Sigmoid colon (tissue), 7 donors: ENCODE results near the gene FIBCD1. TPM values are rescaled to one million over a fixed set of nuclear protein-coding genes. Genes with fewer than 3 reads are reported as not detected.
"Not testable (repeated sequence)": the region's sequence is repeated elsewhere in the genome, so short reads cannot be mapped to it uniquely, and the experiment has no call there.

Source experiments
- DNase-seq: peaks from one replicate; pipeline ENCODE4 v3.0.0-alpha.2; 2019
- H3K27ac ChIP-seq, 4 donors: fragments of 200-600 bp; sonication (generic); one replicate each; pipeline ENCODE4 v1.5.1; 2016 to 2019; ENCODE audit warnings: mild to moderate bottlenecking in 1 of 4
- H3K27me3 ChIP-seq, 3 donors: fragments of 200-600 bp; sonication (generic); one replicate each; pipeline ENCODE4 v1.5.1; 2019; ENCODE audit warnings: mild to moderate bottlenecking in 1 of 3
- H3K36me3 ChIP-seq, 4 donors: fragments of 200-600 bp; sonication (generic); one replicate each; pipeline ENCODE4 v1.5.1; 2016 to 2019
- H3K4me1 ChIP-seq, 4 donors: fragments of 200-600 bp; sonication (generic); one replicate each; pipeline ENCODE4 v1.5.1; 2017 to 2019
- H3K4me3 ChIP-seq, 4 donors: fragments of 200-600 bp; sonication (generic); one replicate each; pipeline ENCODE4 v1.5.1; 2017 to 2019; ENCODE audit warnings: mild to moderate bottlenecking in 2 of 4, moderate library complexity in 1 of 4
- H3K9me3 ChIP-seq, 4 donors: fragments of 200-600 bp in 3 of 4; sonication (generic) in 3 of 4; one replicate each; pipeline versions ENCODE4 v1.5.1 to v1.6.1; 2013 to 2019
- CTCF ChIP-seq, 4 experiments: fragments of 450-650 bp in 3 of 4; fragments of 200-600 bp in 1 of 4; IDR thresholded peaks; one replicate each; pipeline ENCODE4 v1.5.1; 2016 to 2019; ENCODE audit warnings: antibody characterized with exemption in 4 of 4, mild to moderate bottlenecking in 3 of 4, moderate library complexity in 2 of 4
- EP300 ChIP-seq, 4 donors: sonication (generic); formaldehyde crosslinking; IDR thresholded peaks; one replicate each; pipeline ENCODE4 v1.6.1; 2017; ENCODE audit warnings: antibody characterized with exemption in 4 of 4
- POLR2A ChIP-seq, 2 donors: fragments of 450-650 bp; IDR thresholded peaks; one replicate each; pipeline ENCODE4 v1.6.1; 2016; ENCODE audit warnings: antibody characterized with exemption in 2 of 2, mild to moderate bottlenecking in 2 of 2, moderate library complexity in 2 of 2
- POLR2AphosphoS5 ChIP-seq, 4 donors: sonication (generic); formaldehyde crosslinking; IDR thresholded peaks; one replicate each; pipeline ENCODE4 v1.6.1; 2017; ENCODE audit warnings: antibody characterized with exemption in 4 of 4
- WGBS, 2 donors: extraction: QIAGEN DNeasy Blood & Tissue Kit; methylation state at CpG; one replicate each; pipeline ENCODE4 v1.1.7; 2013; 5-methylcytosine and 5-hydroxymethylcytosine counted together
- intact Hi-C: fragments of 100-400 bp; cut with DNase I; formaldehyde crosslinking; loops from one replicate; pipeline ENCODE4 v1.15.1; 2023
- polyA plus RNA-seq, 3 donors: library from polyadenylated mRNA; stranded (reverse); fragments of 200-250 nt; gene quantifications; one replicate each; pipeline ENCODE4 v1.2.3, GENCODE V29; 2013
- total RNA-seq, 4 donors: library from RNA; depleted of rRNA; stranded (reverse); fragments of >200 nt; gene quantifications; one replicate each; pipeline ENCODE4 v1.1.0, GENCODE V29; 2016
- donor health status: healthy with polysubstance abuse.
- donor health status: Bipolar disorder and iron deficiency.
- donor health status: healthy.

FIBCD1 gene
- total and polyA plus RNA-seq, 7 donors: 0.36 to 11.9 (median 10.6) TPM; not detected in 3

DNA sequence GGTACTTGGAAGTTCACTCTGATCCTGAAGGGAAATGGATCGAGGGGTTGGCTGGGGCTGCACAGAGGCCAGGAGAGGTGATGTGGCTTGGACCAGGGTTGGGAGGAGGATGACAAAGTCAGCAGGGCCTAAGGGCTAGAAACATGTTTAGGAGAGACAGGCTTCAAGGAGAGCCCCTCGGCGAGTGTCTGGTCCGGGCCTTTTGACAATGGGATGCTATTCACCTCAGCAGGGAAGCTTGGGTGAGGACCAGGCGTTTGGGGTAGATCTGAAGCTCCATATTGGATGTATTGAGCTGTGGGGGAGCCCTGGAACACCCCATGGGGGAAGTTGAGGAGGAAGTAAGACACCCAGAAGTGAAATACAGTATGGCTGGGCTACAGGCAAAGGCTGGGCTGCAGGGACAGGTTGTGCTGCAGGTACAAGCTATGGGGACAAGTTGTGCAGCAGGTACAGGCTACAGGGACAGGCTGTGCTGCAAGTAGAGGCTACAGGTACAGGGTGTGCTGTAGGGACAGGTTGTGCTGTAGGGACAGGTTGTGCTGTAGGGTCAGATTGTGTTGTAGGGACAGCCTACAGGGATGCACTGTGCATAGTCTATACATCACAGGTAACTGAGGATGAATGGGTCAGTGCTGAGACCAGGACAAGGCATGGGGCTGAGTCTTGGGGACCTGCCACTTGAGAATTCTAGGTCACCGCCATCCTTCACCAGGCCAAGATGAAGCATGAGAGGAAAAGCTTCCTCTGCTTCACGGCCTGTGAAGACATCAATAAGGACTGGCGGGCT, 22.7 kb upstream of the FIBCD1 start:
- no peak overlapping the region for H3K4me3 ChIP-seq
- no peaks in the 10 kb centered on the region for H3K36me3 ChIP-seq
- H3K27me3 ChIP-seq: peaks cover 0 to 5% (median 0%) of the 10 kb centered on the region in 3 donors
- WGBS, 2 donors: 89 to 90% methylated on average over 8 of the region's 8 CpGs
- peaks cover 0 to 14% (median 11%) of the 10 kb centered on the region in 4 donors for H3K4me1 ChIP-seq
- TF ChIP-seq CTCF (IDR thresholded peaks at IDR 0.05) (no peak), EP300 (IDR thresholded peaks at IDR 0.05) (no peak), POLR2A (IDR thresholded peaks at IDR 0.05) (no peak), POLR2AphosphoS5 (IDR thresholded peaks at IDR 0.05) (no peak)
- intact Hi-C loops: no loop called here
- no peak overlapping the region for H3K27ac ChIP-seq
- DNase-seq: no peak
- peaks cover 0 to 4% (median 0%) of the 10 kb centered on the region in 4 donors for H3K9me3 ChIP-seq

GRCh38 chr9:130960522-130961378, 21.7 kb upstream of the FIBCD1 start:
- 88% methylated on average over 14 of the region's 14 CpGs for WGBS, 2 donors
- Histone ChIP-seq H3K9me3 (peaks cover 0 to 4% (median 0%) of the 10 kb centered on the region in 4 donors), H3K27me3 (peaks cover 0 to 14% (median 5%) of the 10 kb centered on the region in 3 donors), H3K4me1 (peaks cover 0 to 14% (median 11%) of the 10 kb centered on the region in 4 donors), H3K36me3 (no peaks in the 10 kb centered on the region), H3K27ac (no peak overlapping the region), H3K4me3 (no peak overlapping the region)
- TF ChIP-seq POLR2A (IDR thresholded peaks at IDR 0.05) (no peak), CTCF (IDR thresholded peaks at IDR 0.05) (no peak), EP300 (IDR thresholded peaks at IDR 0.05) (no peak), POLR2AphosphoS5 (IDR thresholded peaks at IDR 0.05) (no peak)
- DNase-seq: no peak
- intact Hi-C loops: no loop called here

DNA sequence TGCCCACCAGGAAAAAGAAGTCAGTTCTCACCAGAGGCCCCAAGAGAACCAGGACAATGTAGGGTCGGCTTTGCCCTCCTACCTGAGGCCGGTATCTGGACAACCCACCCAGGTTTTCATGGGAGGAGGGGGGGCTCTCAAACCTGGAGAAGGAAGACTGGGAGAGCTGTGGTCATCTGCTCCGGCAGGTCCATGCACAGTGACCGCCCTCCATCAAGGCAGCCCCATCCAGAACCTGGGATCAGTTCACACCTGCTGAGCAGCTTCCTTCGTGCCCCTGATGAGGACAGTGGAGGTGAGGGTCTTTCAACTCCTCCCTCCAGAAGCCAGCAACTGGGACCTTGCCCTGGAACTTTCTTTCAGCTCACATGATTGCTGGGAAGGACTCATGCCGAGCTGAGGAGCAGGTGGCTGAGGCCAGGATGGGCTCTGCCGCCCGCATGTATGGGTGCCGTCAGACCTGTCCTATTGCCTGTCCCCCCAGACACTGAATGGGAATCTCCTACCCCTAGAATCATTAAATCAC, 20.8 kb upstream of the FIBCD1 start:
- Histone ChIP-seq H3K9me3 (peaks cover 0 to 4% (median 0%) of the 10 kb centered on the region in 4 donors), H3K4me3 (no peak overlapping the region), H3K27me3 (peaks cover 0 to 14% (median 5%) of the 10 kb centered on the region in 3 donors), H3K27ac (no peak overlapping the region), H3K36me3 (no peaks in the 10 kb centered on the region), H3K4me1 (peaks cover 0 to 14% (median 11%) of the 10 kb centered on the region in 4 donors)
- intact Hi-C loops: no loop called here
- DNase-seq: no peak
- WGBS, 2 donors: 90 to 91% methylated on average over 9 of the region's 9 CpGs
- TF ChIP-seq CTCF (IDR thresholded peaks at IDR 0.05) (no peak), EP300 (IDR thresholded peaks at IDR 0.05) (no peak), POLR2A (IDR thresholded peaks at IDR 0.05) (no peak), POLR2AphosphoS5 (IDR thresholded peaks at IDR 0.05) (no peak)

DNA sequence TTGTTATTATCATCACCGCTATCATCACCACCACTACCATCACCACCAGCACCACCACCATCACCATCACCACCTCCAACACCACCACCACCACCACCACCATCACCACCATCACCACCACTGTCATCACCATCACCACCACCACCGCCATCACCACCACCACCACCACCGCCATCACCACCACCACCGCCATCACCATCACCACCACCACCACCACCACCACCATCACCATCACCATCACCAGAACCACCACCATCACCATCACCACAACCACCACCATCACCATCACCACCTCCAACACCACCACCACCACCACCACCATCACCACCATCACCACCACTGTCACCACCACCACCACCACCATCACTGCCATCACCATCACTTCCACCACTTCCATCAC, 19.5 kb upstream of the FIBCD1 start:
- H3K9me3 ChIP-seq, H3K4me3 ChIP-seq, intact Hi-C loops, H3K36me3 ChIP-seq, H3K27ac ChIP-seq, DNase-seq: not testable (repeated sequence)
- whole genome bisulfite sequencing, 2 donors: 86 to 87% methylated on average over 4 of the region's 4 CpGs
- peaks cover 0 to 14% (median 11%) of the 10 kb centered on the region in 4 donors for H3K4me1 ChIP-seq
- H3K27me3 ChIP-seq: peaks cover 0 to 14% (median 5%) of the 10 kb centered on the region in 3 donors
